ENCODE results near the gene PWP1. TPM values are rescaled to one million over a fixed set of nuclear protein-coding genes. Genes with fewer than 3 reads are reported as not detected.
"Not testable (repeated sequence)": the region's sequence is repeated elsewhere in the genome, so short reads cannot be mapped to it uniquely, and the experiment has no call there.

The PWP1 gene
- total RNA-seq, 1 donor from 2014 or later: 37.9 TPM

GRCh38 chr12:107695772-107696171, 10.2 kb downstream of the PWP1 start:
- TF ChIP-seq, protein P1, sequence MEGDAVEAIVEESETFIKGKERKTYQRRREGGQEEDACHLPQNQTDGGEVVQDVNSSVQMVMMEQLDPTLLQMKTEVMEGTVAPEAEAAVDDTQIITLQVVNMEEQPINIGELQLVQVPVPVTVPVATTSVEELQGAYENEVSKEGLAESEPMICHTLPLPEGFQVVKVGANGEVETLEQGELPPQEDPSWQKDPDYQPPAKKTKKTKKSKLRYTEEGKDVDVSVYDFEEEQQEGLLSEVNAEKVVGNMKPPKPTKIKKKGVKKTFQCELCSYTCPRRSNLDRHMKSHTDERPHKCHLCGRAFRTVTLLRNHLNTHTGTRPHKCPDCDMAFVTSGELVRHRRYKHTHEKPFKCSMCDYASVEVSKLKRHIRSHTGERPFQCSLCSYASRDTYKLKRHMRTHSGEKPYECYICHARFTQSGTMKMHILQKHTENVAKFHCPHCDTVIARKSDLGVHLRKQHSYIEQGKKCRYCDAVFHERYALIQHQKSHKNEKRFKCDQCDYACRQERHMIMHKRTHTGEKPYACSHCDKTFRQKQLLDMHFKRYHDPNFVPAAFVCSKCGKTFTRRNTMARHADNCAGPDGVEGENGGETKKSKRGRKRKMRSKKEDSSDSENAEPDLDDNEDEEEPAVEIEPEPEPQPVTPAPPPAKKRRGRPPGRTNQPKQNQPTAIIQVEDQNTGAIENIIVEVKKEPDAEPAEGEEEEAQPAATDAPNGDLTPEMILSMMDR (conservative IDR thresholded peaks at IDR 0.05): peak; percentile 45
- H3K27me3 Mint-ChIP-seq (ENCODE audit: low read depth); H3K9me3 Mint-ChIP-seq; H3K4me3 Mint-ChIP-seq; DNase-seq (ENCODE audit: low read depth, low spot score); H3K4me1 Mint-ChIP-seq; H3K27ac Mint-ChIP-seq (ENCODE audit: unreplicated experiment): not testable (repeated sequence)
- H3K36me3 Mint-ChIP-seq (ENCODE audit: low read depth): peaks cover 26% of the 10 kb centered on the region

DNA sequence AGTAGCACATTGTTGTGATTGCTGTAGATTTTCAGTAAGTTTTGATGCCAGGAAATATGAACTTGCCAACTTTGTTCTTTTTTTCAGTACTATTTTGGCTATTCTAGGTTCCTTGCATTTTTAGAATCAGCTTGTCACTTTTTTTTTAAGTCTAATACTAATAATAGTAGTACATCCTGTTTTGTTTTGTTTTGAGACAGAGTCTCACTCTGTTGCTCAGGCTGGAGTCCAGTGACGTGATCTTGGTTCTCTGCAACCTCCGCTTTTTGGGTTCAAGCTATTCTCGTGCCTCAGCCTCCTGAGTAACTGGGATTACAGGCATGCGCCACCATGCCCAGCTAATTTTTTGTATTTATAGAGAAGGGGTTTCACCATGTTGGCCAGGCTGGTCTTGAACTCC, 16.5 kb downstream of the PWP1 start:
- Mint-ChIP-seq H3K4me1 (no peaks in the 10 kb centered on the region), H3K36me3 (ENCODE audit: low read depth) (peaks cover 68% of the 10 kb centered on the region)

DNA sequence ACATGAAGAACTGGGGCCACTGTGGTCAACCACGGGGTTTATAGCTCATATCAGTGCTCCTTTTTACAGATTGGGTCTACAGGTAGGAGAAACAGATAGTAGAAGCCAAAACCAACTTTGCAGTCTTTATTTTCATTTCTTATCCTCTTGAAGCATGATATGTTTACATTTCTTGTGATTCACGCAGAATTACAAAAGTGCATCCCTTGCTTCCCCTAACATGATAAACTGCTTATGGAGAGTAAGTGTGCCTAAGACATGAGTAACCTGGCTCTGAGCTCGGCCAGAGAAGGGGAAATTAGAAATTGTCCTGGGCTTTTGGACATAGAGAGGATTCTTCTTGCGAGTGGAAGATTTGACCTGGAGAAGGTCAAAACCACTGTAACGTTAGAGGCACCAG, 18.4 kb downstream of the PWP1 start:
- H3K27me3 Mint-ChIP-seq (ENCODE audit: low read depth): no peaks in the 10 kb centered on the region
- peaks cover 80% of the 10 kb centered on the region for H3K36me3 Mint-ChIP-seq (ENCODE audit: low read depth)
- TF ChIP-seq, protein P1 (conservative IDR thresholded peaks at IDR 0.05): no peak
- H3K4me1 Mint-ChIP-seq: no peaks in the 10 kb centered on the region
- peaks cover 8% of the 10 kb centered on the region for H3K9me3 Mint-ChIP-seq
- no peak overlapping the region for H3K27ac Mint-ChIP-seq (ENCODE audit: unreplicated experiment)
- no peak overlapping the region for H3K4me3 Mint-ChIP-seq
- DNase-seq (ENCODE audit: low read depth, low spot score): no peak

More for the DNA sequence above, 16.5 kb downstream of the PWP1 start:
- TF ChIP-seq, protein P1 (conservative IDR thresholded peaks at IDR 0.05): no peak
- Mint-ChIP-seq H3K9me3 (peaks cover 8% of the 10 kb centered on the region), H3K27me3 (ENCODE audit: low read depth) (no peaks in the 10 kb centered on the region), H3K4me3 (no peak overlapping the region), H3K27ac (ENCODE audit: unreplicated experiment) (no peak overlapping the region)
- no peak for DNase-seq (ENCODE audit: low read depth, low spot score)

DNA sequence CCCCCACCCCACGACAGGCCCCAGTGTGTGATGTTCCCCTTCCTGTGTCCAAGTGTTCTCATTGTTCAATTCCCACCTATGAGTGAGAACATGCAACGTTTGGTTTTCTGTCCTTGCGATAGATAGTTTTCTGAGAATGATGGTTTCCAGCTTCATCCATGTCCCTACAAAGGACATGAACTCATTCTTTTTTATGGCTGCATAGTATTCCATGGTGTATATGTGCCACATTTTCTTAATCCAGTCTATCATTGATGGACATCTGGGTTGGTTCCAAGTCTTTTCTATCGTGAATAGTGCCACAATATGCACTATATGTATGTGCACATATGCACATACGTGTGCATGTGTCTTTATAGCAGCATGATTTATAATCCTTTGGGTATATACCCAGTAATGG, 19.9 kb downstream of the PWP1 start:
- H3K9me3 Mint-ChIP-seq; H3K27ac Mint-ChIP-seq (ENCODE audit: unreplicated experiment); DNase-seq (ENCODE audit: low read depth, low spot score); H3K27me3 Mint-ChIP-seq (ENCODE audit: low read depth); H3K4me1 Mint-ChIP-seq; H3K4me3 Mint-ChIP-seq: not testable (repeated sequence)
- H3K36me3 Mint-ChIP-seq (ENCODE audit: low read depth): peaks cover 71% of the 10 kb centered on the region

- Mint-ChIP-seq H3K27ac (ENCODE audit: unreplicated experiment) (no peak overlapping the region), H3K4me3 (no peak overlapping the region), H3K36me3 (ENCODE audit: low read depth) (peaks cover 16% of the 10 kb centered on the region), H3K27me3 (ENCODE audit: low read depth) (no peaks in the 10 kb centered on the region), H3K9me3 (no peaks in the 10 kb centered on the region), H3K4me1 (no peaks in the 10 kb centered on the region)
- TF ChIP-seq, protein P1 (conservative IDR thresholded peaks at IDR 0.05): no peak
- DNase-seq (ENCODE audit: low read depth, low spot score): no peak
Observed at GRCh38 chr12:107715780-107716179, 30.2 kb downstream of the PWP1 start.

GRCh38 chr12:107718606-107719005, 33.0 kb downstream of the PWP1 start:
- Mint-ChIP-seq H3K9me3 (peaks cover 5% of the 10 kb centered on the region), H3K4me1 (no peaks in the 10 kb centered on the region), H3K36me3 (ENCODE audit: low read depth) (peaks cover 24% of the 10 kb centered on the region), H3K27ac (ENCODE audit: unreplicated experiment) (no peak overlapping the region), H3K4me3 (no peak overlapping the region), H3K27me3 (ENCODE audit: low read depth) (no peaks in the 10 kb centered on the region)
- DNase-seq (ENCODE audit: low read depth, low spot score): no peak
- TF ChIP-seq, protein P1 (conservative IDR thresholded peaks at IDR 0.05): no peak

GRCh38 chr12:107727327-107727726, 41.7 kb downstream of the PWP1 start:
- not testable (repeated sequence) for H3K27me3 Mint-ChIP-seq (ENCODE audit: low read depth); H3K4me1 Mint-ChIP-seq; DNase-seq (ENCODE audit: low read depth, low spot score); H3K4me3 Mint-ChIP-seq; H3K9me3 Mint-ChIP-seq; H3K27ac Mint-ChIP-seq (ENCODE audit: unreplicated experiment)
- H3K36me3 Mint-ChIP-seq (ENCODE audit: low read depth): peaks cover 15% of the 10 kb centered on the region

DNA sequence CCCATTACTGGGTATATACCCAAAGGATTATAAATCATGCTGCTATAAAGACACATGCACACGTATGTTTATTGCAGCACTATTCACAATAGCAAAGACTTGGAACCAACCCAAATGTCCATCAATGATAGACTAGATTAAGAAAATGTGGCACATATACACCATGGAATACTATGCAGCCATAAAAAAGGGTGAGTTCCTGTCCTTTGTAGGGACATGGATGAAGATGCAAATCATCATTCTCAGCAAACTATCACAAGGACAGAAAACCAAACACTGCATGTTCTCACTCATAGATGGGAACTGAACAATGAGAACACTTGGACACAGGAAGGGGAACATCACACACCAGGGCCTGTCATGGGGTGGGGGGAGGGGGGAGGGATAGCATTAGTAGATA, 42.1 kb downstream of the PWP1 start:
- not testable (repeated sequence) for DNase-seq (ENCODE audit: low read depth, low spot score); H3K27me3 Mint-ChIP-seq (ENCODE audit: low read depth); H3K4me1 Mint-ChIP-seq; H3K4me3 Mint-ChIP-seq; H3K9me3 Mint-ChIP-seq; H3K27ac Mint-ChIP-seq (ENCODE audit: unreplicated experiment)
- peaks cover 12% of the 10 kb centered on the region for H3K36me3 Mint-ChIP-seq (ENCODE audit: low read depth)

All from neural crest cell (in vitro differentiated cells).